Esophagus muscularis mucosa (tissue), 3 donors: ENCODE results near the gene PRAMEF11.
"Not testable (repeated sequence)": the region's sequence is repeated elsewhere in the genome, so short reads cannot be mapped to it uniquely, and the experiment has no call there.

ENCODE experiments used
- CTCF ChIP-seq, 3 experiments: fragments of 200-600 bp in 2 of 3; fragments of 450-650 bp in 1 of 3; sonication (generic) in 2 of 3; IDR thresholded peaks; one replicate each; pipeline ENCODE4 v1.5.1; 2017 to 2019; ENCODE audit warnings: antibody characterized with exemption in 3 of 3, mild to moderate bottlenecking in 2 of 3, moderate library complexity in 1 of 3
- POLR2A ChIP-seq: fragments of 450-650 bp; IDR thresholded peaks from one replicate; pipeline ENCODE4 v1.6.1; 2017; ENCODE audit warnings: antibody characterized with exemption, moderate library complexity, mild to moderate bottlenecking, low read depth
- POLR2AphosphoS5 ChIP-seq, 2 donors: sonication (generic); formaldehyde crosslinking; IDR thresholded peaks; one replicate each; pipeline ENCODE4 v1.6.1; 2017; ENCODE audit warnings: antibody characterized with exemption in 2 of 2

GRCh38 chr1:12878453-12878852 lies 47.2 kb upstream of the PRAMEF11 start:
- TF ChIP-seq POLR2AphosphoS5 (IDR thresholded peaks at IDR 0.05); POLR2A; CTCF (IDR thresholded peaks at IDR 0.05): not testable (repeated sequence)
